SK-N-SH treated with all-trans-retinoic acid at 6 μM for 48 hours (cell line): Measurements from ENCODE around the gene LPGAT1.
"Not testable (repeated sequence)": the region's sequence is repeated elsewhere in the genome, so short reads cannot be mapped to it uniquely, and the experiment has no call there.

Experiments
- ATAC-seq: fragments of 200-7000 bp; cut with Tn5 transposase; 3 replicates; pipeline ENCODE4 v1.9.1; 2020; ENCODE audit warnings: mild to moderate bottlenecking, moderate library complexity
- ARNTL ChIP-seq: fragments of 450-650 bp; formaldehyde crosslinking; IDR thresholded peaks from 2 replicates; pipeline ENCODE4 v1.5.0; 2020; ENCODE audit warnings: low read depth, mild to moderate bottlenecking, moderate library complexity, borderline replicate concordance
- CSDC2 ChIP-seq: fragments of 250-450 bp; sonication (Bioruptor Pico); IDR thresholded peaks from 2 replicates; pipeline ENCODE4 v1.5.0; 2020; ENCODE audit warnings: mild to moderate bottlenecking, moderate library complexity
- CSRNP3 ChIP-seq: fragments of 250-450 bp; sonication (Bioruptor Pico); IDR thresholded peaks from 2 replicates; pipeline ENCODE4 v1.5.1; 2021; ENCODE audit warnings: mild to moderate bottlenecking, moderate library complexity
- ESRRG ChIP-seq: fragments of 250-450 bp; sonication (Bioruptor Pico); IDR thresholded peaks from 2 replicates; pipeline ENCODE4 v1.6.1; 2021; ENCODE audit warnings: mild to moderate bottlenecking
- ISL1 ChIP-seq: fragments of 250-450 bp; sonication (Bioruptor Pico); IDR thresholded peaks from 2 replicates; pipeline ENCODE4 v2.1.2; 2022; ENCODE audit warnings: mild to moderate bottlenecking, moderate library complexity
- OSR1 ChIP-seq: fragments of 250-450 bp; sonication (Bioruptor Pico); IDR thresholded peaks from 2 replicates; pipeline ENCODE4 v1.8.0; 2022; ENCODE audit warnings: moderate library complexity, mild to moderate bottlenecking, inconsistent platforms
- SNAI2 ChIP-seq: fragments of 250-450 bp; sonication (Bioruptor Pico); IDR thresholded peaks from 2 replicates; pipeline ENCODE4 v1.5.0; 2020; ENCODE audit warnings: mild to moderate bottlenecking, moderate library complexity
- ZFP3 ChIP-seq: fragments of 250-450 bp; sonication (Bioruptor Pico); IDR thresholded peaks from 2 replicates; pipeline ENCODE4 v1.5.0; 2020; ENCODE audit warnings: mild to moderate bottlenecking, moderate library complexity
- ZNF70 ChIP-seq: fragments of 450-650 bp; formaldehyde crosslinking; IDR thresholded peaks from 2 replicates; pipeline ENCODE4 v1.5.0; 2020; ENCODE audit warnings: mild to moderate bottlenecking, moderate library complexity
- ZNF8 ChIP-seq: fragments of 450-650 bp; formaldehyde crosslinking; IDR thresholded peaks from 2 replicates; pipeline ENCODE4 v1.5.0; 2020; ENCODE audit warnings: mild to moderate bottlenecking, moderate library complexity
- TF ChIP-seq, protein P1 (sequence below): fragments of 250-450 bp; sonication (Bioruptor Pico); IDR thresholded peaks from 2 replicates; pipeline ENCODE4 v1.8.0; 2021; ENCODE audit warnings: low read depth, mild to moderate bottlenecking, moderate library complexity, borderline replicate concordance

LPGAT1 gene

DNA sequence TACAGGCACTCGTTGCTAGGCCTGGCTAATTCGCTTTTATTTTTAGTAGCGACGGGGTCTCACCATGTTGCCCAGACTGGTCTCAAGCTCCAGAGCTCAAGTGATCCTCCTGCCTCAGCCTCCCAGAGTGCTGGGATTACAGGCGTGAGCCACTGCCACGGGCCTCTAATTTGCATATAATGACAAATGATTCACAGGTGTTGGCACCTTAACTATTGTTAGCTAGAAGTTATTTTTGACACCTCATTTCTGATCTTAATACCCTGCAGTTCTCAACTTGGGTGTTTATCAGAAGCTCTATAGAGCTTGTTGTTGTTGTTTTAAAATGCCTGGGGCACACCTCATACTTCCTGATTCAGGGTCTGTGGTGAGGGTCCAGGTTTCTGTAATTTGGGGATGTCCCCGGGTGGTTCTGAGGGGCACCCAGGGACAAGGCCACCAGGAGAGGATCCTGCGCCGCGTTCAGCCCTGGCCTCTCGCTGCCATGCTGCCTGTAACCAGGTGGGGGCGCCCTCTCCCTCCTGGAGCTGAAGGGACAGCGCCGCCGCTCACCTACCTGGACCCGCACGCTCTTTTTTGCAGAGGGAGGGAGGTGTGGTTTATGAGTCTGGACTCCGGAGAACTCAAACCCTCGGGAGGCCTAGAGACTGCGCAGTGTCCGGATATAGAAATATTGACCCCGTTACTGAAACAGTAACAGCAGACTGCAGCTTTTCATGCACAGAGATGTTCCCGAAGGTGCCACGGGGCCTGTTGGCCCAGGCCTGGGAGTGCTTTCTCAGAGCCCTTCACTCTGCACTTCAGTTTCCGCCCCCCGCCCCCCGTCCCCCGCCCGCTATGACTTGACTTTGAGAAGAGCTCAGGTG is 132.2 kb downstream of the LPGAT1 start:
- peak; percentile 99 for ATAC-seq
- no peak for TF ChIP-seq ISL1 (CRISPR knock-in tag)
- no peak for TF ChIP-seq ARNTL
- TF ChIP-seq ZNF8 (CRISPR knock-in tag): no peak
- TF ChIP-seq, protein P1, sequence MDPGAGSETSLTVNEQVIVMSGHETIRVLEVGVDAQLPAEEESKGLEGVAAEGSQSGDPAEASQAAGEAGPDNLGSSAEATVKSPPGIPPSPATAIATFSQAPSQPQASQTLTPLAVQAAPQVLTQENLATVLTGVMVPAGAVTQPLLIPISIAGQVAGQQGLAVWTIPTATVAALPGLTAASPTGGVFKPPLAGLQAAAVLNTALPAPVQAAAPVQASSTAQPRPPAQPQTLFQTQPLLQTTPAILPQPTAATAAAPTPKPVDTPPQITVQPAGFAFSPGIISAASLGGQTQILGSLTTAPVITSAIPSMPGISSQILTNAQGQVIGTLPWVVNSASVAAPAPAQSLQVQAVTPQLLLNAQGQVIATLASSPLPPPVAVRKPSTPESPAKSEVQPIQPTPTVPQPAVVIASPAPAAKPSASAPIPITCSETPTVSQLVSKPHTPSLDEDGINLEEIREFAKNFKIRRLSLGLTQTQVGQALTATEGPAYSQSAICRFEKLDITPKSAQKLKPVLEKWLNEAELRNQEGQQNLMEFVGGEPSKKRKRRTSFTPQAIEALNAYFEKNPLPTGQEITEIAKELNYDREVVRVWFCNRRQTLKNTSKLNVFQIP (CRISPR knock-in tag): no peak
- no peak for TF ChIP-seq CSDC2
- TF ChIP-seq SNAI2: no peak
- TF ChIP-seq ESRRG (CRISPR knock-in tag): no peak
- TF ChIP-seq CSRNP3: no peak
- TF ChIP-seq ZNF70 (CRISPR knock-in tag): no peak
- no peak for TF ChIP-seq ZFP3

DNA sequence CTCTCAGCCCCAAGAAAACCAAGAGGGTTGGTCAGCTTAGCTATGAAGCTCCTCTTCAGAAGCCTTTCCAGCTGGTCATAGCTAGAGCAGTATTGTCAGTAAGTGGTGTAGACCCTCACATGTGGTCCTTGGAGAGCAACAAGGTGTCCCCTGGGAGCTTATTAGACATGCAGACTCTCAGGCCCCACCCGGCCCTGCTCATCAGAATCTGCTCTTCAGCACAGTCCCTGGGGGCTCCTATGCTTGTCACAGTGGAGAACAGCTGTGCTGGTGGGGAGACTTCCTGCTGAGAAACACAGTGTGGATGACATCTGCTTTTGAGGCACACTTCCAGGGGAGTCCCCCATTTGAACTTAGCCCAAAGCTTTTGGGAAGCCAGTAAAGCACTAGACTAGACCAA is 133.2 kb downstream of the LPGAT1 start:
- ATAC-seq: no peak
- TF ChIP-seq, protein P1 (CRISPR knock-in tag): no peak

GRCh38 chr1:211695135-211695816 is 135.3 kb downstream of the LPGAT1 start:
- TF ChIP-seq CSDC2: no peak
- no peak for TF ChIP-seq ZFP3
- no peak for TF ChIP-seq OSR1
- no peak for ATAC-seq

- ATAC-seq: not testable (repeated sequence)
Observed at GRCh38 chr1:211693911-211694310, 136.7 kb downstream of the LPGAT1 start.
